ENCODE data around the gene ADAMTS16. TPM values are rescaled to one million over a fixed set of nuclear protein-coding genes. Genes with fewer than 3 reads are reported as not detected.

Gene ADAMTS16
- total RNA-seq = under 1 TPM in 1 of 2 donors, not detected in 1; 0.11 TPM

GRCh38 chr5:5139777-5140478 lies at the start of gene ADAMTS16:
Gene ADAMTS16, plus strand, starts transcription at chr5:5140330. Its CDS starts 138 bp downstream, at chr5:5140468.
- TF ChIP-seq POLR2AphosphoS5 (IDR thresholded peaks at IDR 0.05) = no peak
- H3K4me1 ChIP-seq (replicated peaks) = peaks cover 2% of the 10 kb centered on the region
- H3K36me3 ChIP-seq = no peaks in the 10 kb centered on the region
- no peaks in the 10 kb centered on the region for H3K9me3 ChIP-seq
- 2% methylated on average over 41 of the region's 76 CpGs for WGBS
- no peak within 1 kb of the TSS for H3K27ac ChIP-seq
- no peak for DNase-seq (ENCODE audit: low spot score)
- H3K27me3 ChIP-seq (replicated peaks; ENCODE audit: insufficient read depth) = peaks cover 15% of the 10 kb centered on the region
- intact Hi-C loops (cut with DNase I) = loop anchor here (2.0 to 5.0 kb wide), 2 partner anchors 263 to 279 kb away; no protein-coding TSS in a partner anchor
- peak within 1 kb of the TSS; percentile 6 to 15 for H3K4me3 ChIP-seq

- no peak for DNase-seq (ENCODE audit: low spot score)
- WGBS = 4% methylated on average over 1 of the region's 1 CpG
- Histone ChIP-seq H3K27ac (no peak overlapping the region), H3K9me3 (no peaks in the 10 kb centered on the region), H3K27me3 (replicated peaks; ENCODE audit: insufficient read depth) (no peaks in the 10 kb centered on the region), H3K4me3 (no peak overlapping the region), H3K36me3 (no peaks in the 10 kb centered on the region), H3K4me1 (replicated peaks) (no peaks in the 10 kb centered on the region)
- TF ChIP-seq CTCF (IDR thresholded peaks at IDR 0.05) = no peak
- TF ChIP-seq POLR2A (IDR thresholded peaks at IDR 0.05) = no peak
- TF ChIP-seq POLR2AphosphoS5 (IDR thresholded peaks at IDR 0.05) = no peak
- intact Hi-C loops (cut with DNase I) = no loop called here
Observed at GRCh38 chr5:5092149-5092548, 48.0 kb upstream of the ADAMTS16 start.

DNA sequence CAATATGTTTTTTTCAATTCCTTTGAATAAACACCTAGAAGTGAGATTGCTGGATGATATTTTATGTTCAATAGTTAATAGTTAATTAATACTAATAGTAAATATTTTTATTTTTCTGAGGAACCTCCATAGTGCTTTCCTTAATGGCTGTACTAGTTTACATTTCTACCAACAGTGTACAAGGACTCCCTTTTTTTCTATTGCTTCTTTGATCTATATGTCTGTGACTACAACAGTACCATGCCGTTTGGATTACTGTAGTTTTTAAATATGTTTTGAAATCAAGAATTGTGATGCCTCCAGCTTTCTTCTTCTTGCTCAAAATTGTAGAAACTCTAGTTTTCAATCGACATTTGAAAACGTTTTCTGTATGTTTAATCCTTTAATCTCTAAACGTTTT lies 39.5 kb upstream of the ADAMTS16 start:
- intact Hi-C loops (cut with DNase I) = no loop called here
- no peak for DNase-seq (ENCODE audit: low spot score)
- no peak for TF ChIP-seq CTCF (IDR thresholded peaks at IDR 0.05)
- TF ChIP-seq POLR2A (IDR thresholded peaks at IDR 0.05) = no peak
- TF ChIP-seq POLR2AphosphoS5 (IDR thresholded peaks at IDR 0.05) = no peak
- Histone ChIP-seq H3K27ac (no peak overlapping the region), H3K4me1 (replicated peaks) (no peaks in the 10 kb centered on the region), H3K36me3 (no peaks in the 10 kb centered on the region), H3K27me3 (replicated peaks; ENCODE audit: insufficient read depth) (no peaks in the 10 kb centered on the region), H3K9me3 (no peaks in the 10 kb centered on the region), H3K4me3 (no peak overlapping the region)
- 94% methylated on average over 4 of the region's 4 CpGs for WGBS

- TF ChIP-seq POLR2A (IDR thresholded peaks at IDR 0.05) = no peak
- TF ChIP-seq CTCF (IDR thresholded peaks at IDR 0.05) = no peak
- intact Hi-C loops (cut with DNase I) = no loop called here
- H3K27ac ChIP-seq = no peak overlapping the region
- no peak for DNase-seq (ENCODE audit: low spot score)
- H3K4me1 ChIP-seq (replicated peaks) = no peaks in the 10 kb centered on the region
- H3K36me3 ChIP-seq = no peaks in the 10 kb centered on the region
- no peak overlapping the region for H3K4me3 ChIP-seq
- WGBS = 43% methylated on average over 2 of the region's 2 CpGs
- H3K27me3 ChIP-seq (replicated peaks; ENCODE audit: insufficient read depth) = no peaks in the 10 kb centered on the region
- H3K9me3 ChIP-seq = no peaks in the 10 kb centered on the region
Observed at GRCh38 chr5:5101676-5102075, 38.5 kb upstream of the ADAMTS16 start.

- Histone ChIP-seq H3K4me3 (no peak overlapping the region), H3K27me3 (replicated peaks; ENCODE audit: insufficient read depth) (no peaks in the 10 kb centered on the region), H3K27ac (no peak overlapping the region), H3K4me1 (replicated peaks) (no peaks in the 10 kb centered on the region), H3K9me3 (no peaks in the 10 kb centered on the region), H3K36me3 (no peaks in the 10 kb centered on the region)
- DNase-seq (ENCODE audit: low spot score) = no peak
- WGBS = 13% methylated on average over 4 of the region's 4 CpGs
- intact Hi-C loops (cut with DNase I) = no loop called here
- TF ChIP-seq POLR2A (IDR thresholded peaks at IDR 0.05) (no peak), CTCF (IDR thresholded peaks at IDR 0.05) (no peak), POLR2AphosphoS5 (IDR thresholded peaks at IDR 0.05) (no peak)
Observed at GRCh38 chr5:5103245-5103644, 36.9 kb upstream of the ADAMTS16 start.
